NT2/D1 (cell line): ENCODE measurements around the gene GEMIN8.

Source experiments
- YY1 ChIP-seq: IDR thresholded peaks from 2 replicates; pipeline ENCODE4 v1.6.1; 2011; ENCODE audit not compliant: insufficient read length, insufficient read depth
- ZNF274 ChIP-seq: IDR thresholded peaks from 2 replicates; pipeline ENCODE4 v1.6.1; 2011; ENCODE audit warnings: mild to moderate bottlenecking, low read depth, low read length

DNA sequence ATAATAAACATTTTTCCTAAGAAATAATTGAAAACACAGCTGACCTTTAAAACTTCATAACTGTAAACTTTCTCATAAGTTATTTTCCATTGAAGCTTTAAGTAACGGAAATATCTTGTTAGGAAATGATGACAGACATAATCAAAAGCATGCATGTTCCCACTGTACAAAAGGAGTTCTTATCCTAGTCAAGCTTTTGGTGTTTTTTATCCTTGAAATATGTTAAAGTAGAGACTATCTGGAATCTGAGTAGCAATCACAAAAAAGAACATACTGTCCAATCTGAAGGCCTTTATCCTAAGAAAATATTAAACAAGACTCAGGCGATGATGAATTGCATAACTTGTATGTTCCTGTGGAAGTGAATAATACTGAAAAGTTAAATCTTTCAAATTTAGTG, 14.4 kb downstream of the GEMIN8 start:
- TF ChIP-seq ZNF274 = no peak
- no peak for TF ChIP-seq YY1
